IMR-90 (cell line): ENCODE measurements around the gene PRKAG3. TPM values are rescaled to one million over a fixed set of nuclear protein-coding genes. Genes with fewer than 3 reads are reported as not detected.

Experiments used
- ATAC-seq: fragments of 200-7000 bp; cut with Tn5 transposase; 2 replicates; pipeline ENCODE4 v1.9.1; 2020; ENCODE audit warnings: low read depth, mild to moderate bottlenecking, moderate library complexity
- BruUV-seq: library from RNA; stranded (reverse); fragments of 400-500 nt; replicated peaks from 2 replicates; lab custom pipeline; 2021; lab: Mats Ljungman, UMichigan
- CTCF ChIA-PET: fragments of 300-600 bp; formaldehyde crosslinking; extraction: SDS; loops from one replicate; lab custom pipeline; 2021; ENCODE audit warnings: antibody characterized with exemption; lab: Yijun Ruan, JAX
- POLR2A ChIA-PET: fragments of 300-600 bp; sonication (Branson Sonifier 250); formaldehyde crosslinking; loops from one replicate; lab custom pipeline; 2022; ENCODE audit warnings: antibody characterized with exemption; ENCODE audit not compliant: unreplicated experiment; lab: Charles Lee
- DNase-seq: peaks from one replicate; pipeline ENCODE4 v3.0.0; 2013
- H2AFZ ChIP-seq: replicated peaks from 2 replicates; pipeline ENCODE3; 2013; ENCODE audit warnings: low read length, mild to moderate bottlenecking; ENCODE audit not compliant: poor library complexity
- H2AK5ac ChIP-seq: 2 replicates; pipeline ENCODE4 v1.6.1; 2013; ENCODE audit warnings: low read depth, low read length, inconsistent platforms
- H2AK9ac ChIP-seq: replicated peaks from 2 replicates; pipeline ENCODE3; 2013; ENCODE audit warnings: mild to moderate bottlenecking, low read depth, low read length, moderate library complexity; ENCODE audit not compliant: poor library complexity
- H2BK120ac ChIP-seq: 2 replicates; pipeline ENCODE4 v1.6.1; 2013; ENCODE audit warnings: low read depth, low read length, inconsistent platforms
- H2BK15ac ChIP-seq: 3 replicates; pipeline ENCODE4 v1.6.1; 2013; ENCODE audit warnings: low read depth, low read length, inconsistent platforms
- H2BK20ac ChIP-seq: 2 replicates; pipeline ENCODE4 v1.6.1; 2013; ENCODE audit warnings: low read depth, mild to moderate bottlenecking, inconsistent platforms, low read length, moderate library complexity
- H2BK5ac ChIP-seq: 2 replicates; pipeline ENCODE4 v1.6.1; 2013; ENCODE audit warnings: mild to moderate bottlenecking, low read depth, low read length, inconsistent platforms; ENCODE audit not compliant: poor library complexity, severe bottlenecking
- H3K14ac ChIP-seq: replicated peaks from 2 replicates; pipeline ENCODE4 v1.6.1; 2013; ENCODE audit warnings: low read depth, low read length, inconsistent platforms
- H3K18ac ChIP-seq: 2 replicates; pipeline ENCODE4 v1.6.1; 2013; ENCODE audit warnings: low read depth, low read length, control low read depth
- H3K23ac ChIP-seq: 2 replicates; pipeline ENCODE4 v1.6.1; 2013; ENCODE audit warnings: low read depth, low read length, inconsistent platforms
- H3K27ac ChIP-seq: 2 replicates; pipeline ENCODE4 v1.5.1; 2013; ENCODE audit warnings: mild to moderate bottlenecking, control low read depth, low read length; ENCODE audit not compliant: insufficient read depth
- H3K27me3 ChIP-seq: 2 replicates; pipeline ENCODE4 v1.6.1; 2013; ENCODE audit warnings: low read length; ENCODE audit not compliant: control insufficient read depth, insufficient read depth
- H3K36me3 ChIP-seq: 2 replicates; pipeline ENCODE4 v1.6.1; 2013; ENCODE audit warnings: low read length, mixed read lengths; ENCODE audit not compliant: control insufficient read depth, insufficient read depth
- H3K4ac ChIP-seq: 2 replicates; pipeline ENCODE4 v1.6.1; 2013; ENCODE audit warnings: low read depth, low read length, inconsistent platforms
- H3K4me1 ChIP-seq: 2 replicates; pipeline ENCODE4 v1.6.1; 2013; ENCODE audit warnings: low read length, mixed read lengths; ENCODE audit not compliant: control insufficient read depth, insufficient read depth
- H3K4me2 ChIP-seq: 2 replicates; pipeline ENCODE4 v1.6.1; 2013; ENCODE audit warnings: low read depth, mild to moderate bottlenecking, control low read depth, low read length, moderate library complexity
- H3K4me3 ChIP-seq: 2 replicates; pipeline ENCODE4 v1.5.1; 2013; ENCODE audit warnings: low read depth, mild to moderate bottlenecking, control low read depth, low read length, moderate library complexity; ENCODE audit not compliant: insufficient read depth
- H3K56ac ChIP-seq: 2 replicates; pipeline ENCODE4 v1.6.1; 2013; ENCODE audit warnings: low read length, inconsistent platforms; ENCODE audit not compliant: insufficient read depth; ENCODE audit errors: extremely low read depth
- H3K79me1 ChIP-seq, 2 experiments: 2 replicates each; pipeline ENCODE4 v1.6.1; 2013; ENCODE audit warnings: low read length in 2 of 2, inconsistent platforms in 1 of 2, low read depth in 1 of 2
- H3K9ac ChIP-seq: 2 replicates; pipeline ENCODE4 v1.6.1; 2013; ENCODE audit warnings: low read depth, low read length, control low read depth
- H3K9me1 ChIP-seq: 2 replicates; pipeline ENCODE4 v1.6.1; 2013; ENCODE audit warnings: low read length, inconsistent platforms; ENCODE audit not compliant: insufficient read depth
- H3K9me3 ChIP-seq: 2 replicates; pipeline ENCODE4 v1.6.1; 2013; ENCODE audit warnings: low read length; ENCODE audit not compliant: control insufficient read depth, insufficient read depth
- H4K20me1 ChIP-seq: 2 replicates; pipeline ENCODE4 v1.6.1; 2013; ENCODE audit warnings: low read length, inconsistent platforms; ENCODE audit not compliant: insufficient read depth
- H4K5ac ChIP-seq: 2 replicates; pipeline ENCODE4 v1.6.1; 2013; ENCODE audit warnings: mild to moderate bottlenecking, low read depth, low read length, control low read depth
- H4K8ac ChIP-seq, 2 experiments: 2 replicates each; pipeline ENCODE4 v1.6.1; 2013; ENCODE audit warnings: low read depth in 2 of 2, low read length in 2 of 2, control low read depth in 1 of 2, inconsistent platforms in 1 of 2
- H4K91ac ChIP-seq: 2 replicates; pipeline ENCODE4 v1.6.1; 2013; ENCODE audit warnings: low read depth, low read length, inconsistent platforms; ENCODE audit not compliant: insufficient read depth
- BHLHE40 ChIP-seq: fragments of 150-350 bp; IDR thresholded peaks from 2 replicates; pipeline ENCODE4 v1.6.1; 2016; ENCODE audit warnings: mild to moderate bottlenecking, low read depth, low read length
- CTCF ChIP-seq: conservative IDR thresholded peaks from 2 replicates; pipeline ENCODE4 v1.5.1; 2012; ENCODE audit warnings: mild to moderate bottlenecking, low read depth, low read length, improper control_type of control experiment
- ELK1 ChIP-seq: fragments of 150-350 bp; IDR thresholded peaks from 2 replicates; pipeline ENCODE4 v1.6.1; 2016; ENCODE audit warnings: low read depth, mild to moderate bottlenecking, low read length, moderate library complexity, borderline replicate concordance
- FOS ChIP-seq: fragments of 150-350 bp; IDR thresholded peaks from 2 replicates; pipeline ENCODE4 v1.6.1; 2016; ENCODE audit warnings: low read depth, low read length
- MAFK ChIP-seq: IDR thresholded peaks from 2 replicates; pipeline ENCODE4 v1.6.1; 2012; ENCODE audit warnings: low read depth, low read length, improper control_type of control experiment
- MAZ ChIP-seq: IDR thresholded peaks from 2 replicates; pipeline ENCODE4 v1.6.1; 2012; ENCODE audit warnings: low read depth, mild to moderate bottlenecking, low read length, improper control_type of control experiment, moderate library complexity, borderline replicate concordance
- MXI1 ChIP-seq: IDR thresholded peaks from 2 replicates; pipeline ENCODE4 v1.6.1; 2012; ENCODE audit warnings: low read depth, mild to moderate bottlenecking, low read length, moderate library complexity, borderline replicate concordance
- NFE2L2 ChIP-seq: fragments of 150-350 bp; IDR thresholded peaks from 2 replicates; pipeline ENCODE4 v1.6.1; 2016; ENCODE audit warnings: low read depth, mild to moderate bottlenecking, low read length
- POLR2A ChIP-seq: IDR thresholded peaks from 2 replicates; pipeline ENCODE4 v1.6.1; 2012; ENCODE audit warnings: mild to moderate bottlenecking, low read depth, low read length
- RAD21 ChIP-seq: IDR thresholded peaks from 2 replicates; pipeline ENCODE4 v1.6.1; 2012; ENCODE audit warnings: low read length, improper control_type of control experiment
- RCOR1 ChIP-seq: IDR thresholded peaks from 2 replicates; pipeline ENCODE4 v1.6.1; 2012; ENCODE audit warnings: mild to moderate bottlenecking, low read length, improper control_type of control experiment; ENCODE audit not compliant: insufficient replicate concordance
- RFX5 ChIP-seq: IDR thresholded peaks from 2 replicates; pipeline ENCODE4 v1.8.0; 2012; ENCODE audit warnings: low read depth, mild to moderate bottlenecking, low read length, moderate library complexity
- SMC3 ChIP-seq: fragments of 150-350 bp; IDR thresholded peaks from 2 replicates; pipeline ENCODE4 v1.6.1; 2016; ENCODE audit warnings: low read depth, mild to moderate bottlenecking, antibody characterized with exemption, low read length, moderate library complexity
- USF2 ChIP-seq: fragments of 150-350 bp; IDR thresholded peaks from 2 replicates; pipeline ENCODE4 v1.6.1; 2017; ENCODE audit warnings: mild to moderate bottlenecking, antibody characterized with exemption, low read length, low read depth
- WGBS, 2 experiments: methylation state at CpG; one replicate each; pipeline versions ENCODE4 v1.1.5 to v1.1.7; 2013; ENCODE audit warnings: missing lambda C conversion rate in 2 of 2; ENCODE audit not compliant: insufficient read length in 1 of 2; ENCODE audit errors: extremely low coverage in 2 of 2; 5-methylcytosine and 5-hydroxymethylcytosine counted together
- dilution Hi-C: fragments of 300-500 bp; cut with HindIII; formaldehyde crosslinking; loops from one replicate; pipeline ENCODE4 v1.14.3; 2018; ENCODE audit warnings: low sequenced_read_pairs; ENCODE audit not compliant: unreplicated experiment
- in situ Hi-C: fragments of 300-500 bp; cut with MboI; formaldehyde crosslinking; loops from 3 replicates; pipeline ENCODE4 v1.14.3; 2019; ENCODE audit warnings: low sequenced_read_pairs, inconsistent platforms, mixed read lengths
- intact Hi-C: fragments of 100-400 bp; cut with micrococcal nuclease; formaldehyde crosslinking; loops from 2 replicates; pipeline ENCODE4 v1.10.0; 2022
- polyA plus RNA-seq, 3 experiments: library from polyadenylated mRNA; depleted of rRNA; stranded (reverse); fragments of >200 nt; gene quantifications; 2 replicates each; pipeline ENCODE4 v1.2.3, GENCODE V29; 2012; ENCODE audit warnings: low replicate concordance in 1 of 3
- total RNA-seq: library from RNA; depleted of rRNA; stranded (reverse); fragments of >200 nt; gene quantifications from 2 replicates; pipeline ENCODE4 v1.2.3, GENCODE V29; 2012

The PRKAG3 gene
- total and polyA plus RNA-seq, 2 of the 4 experiments (the other 2 are of a cell fraction) = not detected

DNA sequence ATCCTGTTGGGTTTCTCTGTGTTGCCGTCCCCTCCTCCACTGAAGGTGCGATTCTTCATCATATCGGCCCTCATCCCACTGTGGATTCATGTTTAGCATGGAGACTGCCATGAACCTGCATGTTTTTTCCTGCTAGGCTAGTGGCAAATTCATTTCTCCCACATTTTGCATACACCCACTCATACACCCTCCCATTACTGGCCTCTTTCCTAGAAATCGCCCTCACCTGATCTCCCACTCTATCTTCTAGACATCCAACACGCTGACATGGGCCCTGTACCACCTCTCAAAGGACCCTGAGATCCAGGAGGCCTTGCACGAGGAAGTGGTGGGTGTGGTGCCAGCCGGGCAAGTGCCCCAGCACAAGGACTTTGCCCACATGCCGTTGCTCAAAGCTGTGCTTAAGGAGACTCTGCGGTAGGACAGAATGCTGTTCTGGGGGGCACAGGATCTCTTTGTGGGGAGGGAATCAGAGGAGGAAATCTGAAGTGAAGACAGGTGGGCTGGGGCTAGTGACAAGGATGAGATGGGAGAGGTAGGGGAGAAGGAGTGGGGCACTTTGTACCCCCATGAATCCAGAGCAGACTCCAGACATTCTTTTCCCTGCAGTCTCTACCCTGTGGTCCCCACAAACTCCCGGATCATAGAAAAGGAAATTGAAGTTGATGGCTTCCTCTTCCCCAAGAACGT is 17.7 kb downstream of the PRKAG3 start:
- 100% methylated on average over 5 of the region's 11 CpGs; no CpG with 5 or more reads in 1 of the 2 experiments for whole genome bisulfite sequencing, 2 experiments
- Histone ChIP-seq H3K18ac (no peak overlapping the region), H3K9me1 (peaks cover 5% of the 10 kb centered on the region; the same call in 1 of the 2 replicates), H3K4me1 (no peaks in the 10 kb centered on the region; the same call in 1 of the 2 replicates), H3K4me3 (no peak overlapping the region), H3K14ac (no peak overlapping the region), H2AK9ac (no peak overlapping the region), H2BK120ac (no peak overlapping the region), H3K79me1 (no peaks in the 10 kb centered on the region), H3K27me3 (no peaks in the 10 kb centered on the region; the same call in 1 of the 2 replicates), H2AK5ac (no peak overlapping the region), H2BK15ac (no peak overlapping the region), H4K5ac (no peak overlapping the region), H4K8ac (no peak overlapping the region), H3K4ac (no peak overlapping the region), H3K4me2 (no peak overlapping the region), H4K20me1 (no peaks in the 10 kb centered on the region), H2BK20ac (no peak overlapping the region), H4K91ac (no peak overlapping the region), H3K56ac (no peak overlapping the region), H3K9ac (no peak overlapping the region), H2BK5ac (no peak overlapping the region), H3K9me3 (no peaks in the 10 kb centered on the region), H3K23ac (no peak overlapping the region), H2AFZ (no peak overlapping the region), H3K36me3 (peaks cover 25% of the 10 kb centered on the region), H3K27ac (no peak overlapping the region)
- dilution Hi-C loops (no loop called here), intact Hi-C loops (no loop called here), in situ Hi-C loops (no loop called here)
- no TSS peak for BruUV-seq
- TF ChIP-seq BHLHE40 = no peak
- no peak for TF ChIP-seq RFX5
- no peak for TF ChIP-seq MAZ
- TF ChIP-seq FOS = no peak
- no peak for TF ChIP-seq MXI1
- TF ChIP-seq SMC3 = no peak
- no peak for TF ChIP-seq RAD21
- TF ChIP-seq CTCF = no peak
- TF ChIP-seq RCOR1 = no peak
- TF ChIP-seq MAFK = no peak
- TF ChIP-seq NFE2L2 = no peak
- TF ChIP-seq POLR2A = no peak
- TF ChIP-seq USF2 = no peak
- TF ChIP-seq ELK1 = no peak
- DNase-seq = no peak
- ATAC-seq = no peak
- ChIA-PET CTCF (no interaction called here), POLR2A (no interaction called here)
